Nucleus accumbens (tissue), 56 donors: ENCODE data around the gene LONP1.
"Not testable (repeated sequence)": the region's sequence is repeated elsewhere in the genome, so short reads cannot be mapped to it uniquely, and the experiment has no call there.

Experiments
- DNase-seq, 56 donors: peaks; one replicate each; lab custom pipeline; 2025; lab: John Stamatoyannopoulos, UW

LONP1 gene

DNA sequence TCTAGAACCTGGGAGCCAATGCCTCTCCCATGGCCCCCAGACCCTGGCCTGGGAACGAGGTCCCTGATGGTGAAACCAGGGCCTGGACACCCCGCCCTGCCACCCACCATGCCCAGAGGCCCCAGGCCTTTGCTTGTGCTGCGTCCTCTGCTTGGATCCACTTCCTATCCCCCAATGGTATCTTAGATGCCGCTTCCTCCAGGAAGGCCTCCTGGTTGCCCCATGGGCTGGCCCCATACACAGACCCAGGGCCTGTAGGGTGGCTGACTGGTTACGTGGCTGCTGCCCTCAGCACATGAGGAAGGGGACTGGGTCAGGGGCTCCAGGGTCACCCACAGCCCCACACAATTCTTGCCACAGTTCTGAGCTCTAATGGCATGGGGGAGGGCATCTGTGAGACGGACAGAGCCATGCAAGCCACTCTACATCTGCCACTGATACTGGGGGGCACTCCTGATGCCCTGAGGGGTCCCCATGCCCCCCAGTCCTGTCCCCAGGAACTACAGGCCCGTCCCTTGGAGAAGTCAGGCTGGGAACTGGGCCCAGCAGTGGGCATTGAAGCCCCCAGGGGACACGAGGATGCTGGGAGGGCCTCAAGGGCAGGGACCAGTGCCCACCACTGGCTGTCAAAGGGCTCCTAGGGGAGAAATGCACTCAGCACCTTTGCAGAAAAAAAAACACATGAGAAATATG, 24.8 kb downstream of the LONP1 start:
- no peak for DNase-seq

DNA sequence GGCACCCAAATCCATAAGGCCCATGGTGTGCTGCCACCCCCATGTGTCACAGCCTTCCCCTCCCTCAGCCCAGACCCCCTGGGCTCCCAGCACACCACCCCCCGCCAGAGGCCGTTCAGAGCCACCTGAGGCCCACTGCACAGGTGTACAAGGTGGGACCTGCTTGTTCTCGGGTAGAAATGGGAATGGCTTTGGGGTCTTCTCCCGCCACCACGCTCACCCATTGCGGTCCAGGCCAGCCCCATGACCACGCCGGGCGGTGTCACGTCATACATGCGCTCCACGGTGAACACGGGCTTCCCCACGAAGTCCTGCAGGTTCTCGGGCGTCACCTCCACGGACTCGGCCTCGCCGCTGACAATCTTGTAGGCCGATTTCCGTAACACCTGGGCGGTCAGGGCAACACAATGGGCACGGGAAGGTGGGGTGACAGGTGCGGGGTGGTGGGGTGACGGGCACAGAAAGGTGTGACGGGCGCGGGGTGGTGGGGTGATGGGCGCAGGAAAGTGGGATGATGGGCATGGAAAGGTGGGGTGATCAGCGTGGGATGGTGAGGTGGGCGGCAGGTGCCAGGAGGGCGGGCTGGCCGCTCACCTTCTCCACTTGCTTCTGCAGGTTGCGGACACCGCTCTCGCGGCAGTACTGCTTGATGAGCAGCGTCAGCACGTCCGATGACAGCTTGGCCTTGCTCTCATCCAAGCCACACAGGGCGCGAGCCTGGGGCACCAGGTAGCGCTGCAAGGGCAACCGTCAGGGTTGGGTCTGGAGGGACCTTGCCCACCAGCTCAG, 25.6 kb downstream of the LONP1 start:
- DNase-seq = no peak

DNA sequence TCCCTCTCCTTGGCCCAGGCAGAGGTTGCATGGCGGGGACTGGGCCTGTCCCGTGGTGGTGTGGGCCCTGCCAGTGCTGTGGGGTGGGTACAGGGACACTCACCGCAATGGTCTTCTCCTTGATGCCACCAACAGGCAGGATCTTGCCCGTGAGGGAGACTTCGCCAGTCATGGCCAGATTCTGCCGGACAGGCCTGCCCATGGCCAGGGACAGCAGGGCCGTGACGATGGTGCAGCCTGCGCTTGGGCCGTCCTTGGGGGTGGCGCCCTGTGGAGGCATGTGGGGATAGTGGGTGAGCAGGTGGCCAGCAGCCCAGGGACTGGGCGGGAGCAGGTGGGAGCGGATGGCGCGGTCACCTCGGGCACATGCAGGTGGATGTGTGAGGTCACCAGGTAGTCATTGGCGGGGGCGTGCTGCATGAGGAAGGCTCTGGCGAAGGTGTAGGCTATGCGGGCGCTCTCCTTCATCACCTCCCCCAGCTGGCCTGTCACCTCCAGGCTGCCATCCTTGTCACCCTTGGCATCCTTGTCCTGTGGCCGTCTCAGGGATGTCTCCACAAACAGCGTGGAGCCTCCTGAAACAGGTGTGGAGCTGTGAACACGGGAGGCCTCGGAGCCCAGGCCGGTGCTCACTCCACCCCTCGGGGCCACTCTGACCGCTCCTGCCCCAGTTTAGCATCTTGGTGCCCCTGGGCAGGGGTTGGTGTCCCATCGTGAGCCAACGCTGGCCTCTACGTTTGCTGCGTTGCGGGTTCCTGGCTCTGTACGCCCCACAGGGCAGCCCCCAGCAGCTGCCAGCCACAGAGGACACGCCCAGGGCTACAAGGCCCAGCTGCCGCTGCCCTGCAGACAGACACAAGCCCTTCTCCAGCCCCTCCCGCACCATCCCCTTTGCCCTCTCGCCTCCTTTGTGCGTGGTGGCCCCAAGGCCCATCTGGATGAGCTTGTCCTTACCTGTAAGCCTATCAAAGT, 26.5 kb downstream of the LONP1 start:
- no peak for DNase-seq

DNA sequence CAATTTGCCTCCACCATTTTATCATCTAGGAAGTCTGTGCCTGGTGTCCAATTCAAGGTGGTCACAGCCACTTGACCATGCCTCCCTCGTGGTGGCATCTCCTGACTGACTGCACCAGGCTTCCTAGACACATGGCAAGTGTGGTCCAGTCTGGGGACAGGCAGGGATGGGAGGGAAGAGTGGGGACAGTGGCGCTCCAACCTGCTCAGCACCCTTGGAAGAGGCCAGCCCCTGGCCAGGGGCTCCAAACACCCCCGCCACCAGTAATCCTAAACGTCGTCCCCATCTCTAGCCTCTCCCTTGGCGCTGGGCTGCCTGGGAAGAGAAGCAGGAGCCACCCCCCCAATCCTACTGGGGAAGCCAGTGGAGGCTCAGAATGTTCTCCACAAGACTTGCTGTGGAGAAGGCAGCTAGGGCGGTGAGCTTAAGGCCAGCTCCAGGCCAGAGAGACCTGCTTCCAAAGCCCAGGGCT, 27.2 kb downstream of the LONP1 start:
- no peak for DNase-seq

- peak in 5 of 56 donors; percentile 38 to 49 (median 43) for DNase-seq
Observed at GRCh38 chr19:5691822-5692722, 27.9 kb downstream of the LONP1 start.

DNA sequence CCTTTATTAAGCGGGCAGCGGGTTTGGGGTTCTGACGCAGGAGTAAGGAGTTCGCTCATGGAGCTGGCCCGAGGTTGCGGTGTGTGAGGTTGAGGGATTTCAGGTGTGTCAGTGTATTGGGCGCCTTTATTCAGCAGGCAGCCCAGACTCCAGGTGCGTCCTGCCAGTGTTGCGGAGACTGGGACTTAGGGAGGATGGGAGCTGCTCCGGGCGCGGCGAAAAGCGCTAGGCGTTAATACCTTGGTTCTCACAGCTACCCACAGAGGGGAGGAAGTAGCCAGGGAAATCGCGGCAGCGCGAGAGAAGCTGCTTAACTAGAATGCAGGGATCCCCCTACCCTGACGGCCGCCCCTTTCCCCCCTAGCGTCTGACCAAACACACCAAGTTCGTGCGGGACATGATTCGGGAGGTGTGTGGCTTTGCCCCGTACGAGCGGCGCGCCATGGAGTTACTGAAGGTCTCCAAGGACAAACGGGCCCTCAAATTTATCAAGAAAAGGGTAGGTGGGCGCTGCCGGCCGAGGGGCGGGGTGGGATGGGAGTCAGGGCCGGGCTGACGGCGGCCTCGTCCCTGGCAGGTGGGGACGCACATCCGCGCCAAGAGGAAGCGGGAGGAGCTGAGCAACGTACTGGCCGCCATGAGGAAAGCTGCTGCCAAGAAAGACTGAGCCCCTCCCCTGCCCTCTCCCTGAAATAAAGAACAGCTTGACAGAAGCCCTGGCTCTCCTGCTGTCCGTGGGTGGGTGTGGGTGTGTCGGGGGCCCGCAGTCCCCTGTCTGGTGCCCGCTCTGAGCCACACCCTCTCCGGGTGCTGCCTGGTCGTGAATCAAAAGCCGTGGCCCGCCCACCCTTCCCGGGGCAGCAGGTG, 28.8 kb downstream of the LONP1 start:
- DNase-seq = peak in 24 of 56 donors; percentile 5 to 52 (median 32)

- peak; percentile 78 to 98 (median 94) for DNase-seq
Observed at GRCh38 chr19:5690125-5690954, 29.6 kb downstream of the LONP1 start, which contains the start of gene RPL36. RPL36 (plus strand) TSS chr19:5690295; CDS start chr19:5690508, 213 bp downstream.

GRCh38 chr19:5688262-5688881, 31.6 kb downstream of the LONP1 start:
- DNase-seq = not testable (repeated sequence)

DNA sequence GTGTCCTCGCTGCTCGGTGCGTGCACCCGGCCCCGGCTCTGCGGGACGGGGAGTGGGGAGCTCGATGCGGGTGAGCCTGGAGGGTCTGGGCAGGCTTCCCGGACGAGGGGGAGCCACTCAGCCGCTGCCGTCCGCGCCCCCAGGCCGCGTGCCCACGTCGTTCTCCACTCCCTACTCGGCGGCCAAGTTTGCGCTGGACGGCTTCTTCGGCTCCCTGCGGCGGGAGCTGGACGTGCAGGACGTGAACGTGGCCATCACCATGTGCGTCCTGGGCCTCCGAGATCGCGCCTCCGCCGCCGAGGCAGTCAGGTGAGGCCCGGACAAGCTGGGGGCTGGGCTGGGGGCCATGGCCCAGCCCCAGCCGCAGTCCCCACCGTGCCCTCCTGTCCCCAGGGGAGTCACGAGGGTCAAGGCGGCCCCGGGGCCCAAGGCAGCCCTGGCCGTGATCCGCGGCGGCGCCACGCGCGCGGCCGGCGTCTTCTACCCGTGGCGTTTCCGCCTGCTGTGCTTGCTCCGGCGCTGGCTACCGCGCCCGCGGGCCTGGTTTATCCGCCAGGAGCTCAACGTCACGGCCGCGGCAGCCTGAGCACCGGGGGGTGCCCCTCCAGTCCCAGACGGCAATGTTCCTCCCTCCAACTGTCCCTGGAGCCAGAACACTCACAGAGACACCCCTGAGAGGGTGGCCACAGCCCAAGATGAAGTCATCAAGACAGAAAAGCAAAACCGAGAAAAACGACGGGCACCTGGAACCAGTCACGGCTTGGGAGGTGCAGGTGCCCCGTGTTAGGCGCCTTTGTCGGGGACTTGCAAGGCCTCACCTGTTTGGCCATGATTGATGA, 32.4 kb downstream of the LONP1 start:
- DNase-seq = no peak

GRCh38 chr19:5686647-5687359, 33.1 kb downstream of the LONP1 start:
- DNase-seq = peak; percentile 29 to 94 (median 82)

GRCh38 chr19:5686326-5686646, 33.7 kb downstream of the LONP1 start:
- DNase-seq = no peak

DNA sequence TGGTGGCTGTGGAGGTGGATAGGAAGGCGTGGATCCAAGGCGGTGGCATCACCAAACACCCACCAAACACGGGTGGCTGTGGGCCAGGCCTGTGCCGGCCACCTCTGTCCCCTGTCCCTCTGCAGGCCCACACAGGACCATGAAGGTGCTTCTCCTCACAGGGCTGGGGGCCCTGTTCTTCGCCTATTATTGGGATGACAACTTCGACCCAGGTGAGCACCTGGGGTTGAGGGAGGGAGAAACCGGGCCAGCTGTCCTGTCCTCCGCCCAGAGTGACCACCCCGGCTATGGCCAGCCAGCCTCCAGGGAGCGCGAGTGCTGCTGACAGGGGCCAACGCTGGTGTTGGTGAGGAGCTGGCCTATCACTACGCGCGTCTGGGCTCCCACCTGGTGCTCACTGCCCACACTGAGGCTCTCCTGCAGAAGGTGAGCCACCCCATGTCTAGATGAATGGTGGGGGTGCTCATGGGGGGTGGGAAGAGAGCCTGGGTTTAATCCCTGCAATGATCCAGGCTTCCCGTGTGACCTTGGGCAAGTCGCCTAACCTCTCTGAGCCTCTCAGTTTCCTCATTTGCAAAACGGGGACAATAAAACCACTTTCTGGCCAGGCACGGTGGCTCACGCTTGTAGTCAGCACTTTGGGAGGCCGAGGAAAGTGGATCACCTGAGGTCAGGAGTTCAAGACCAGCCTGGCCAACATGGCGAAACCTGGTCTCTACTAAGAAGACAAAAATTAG, 35.1 kb downstream of the LONP1 start:
- no peak for DNase-seq

GRCh38 chr19:5683177-5683886, 36.6 kb downstream of the LONP1 start:
- DNase-seq = no peak

- no peak for DNase-seq
Observed at GRCh38 chr19:5682107-5682482, 37.9 kb downstream of the LONP1 start.
